Upper lobe of left lung (tissue), 4 donors: ENCODE data around the gene PDE11A.

Experiments
- CTCF ChIP-seq, 6 experiments: fragments of 450-650 bp in 4 of 6; fragments of 200-600 bp in 2 of 6; sonication (generic) in 2 of 6; IDR thresholded peaks; one replicate each; pipeline ENCODE4 v1.5.1; 2016 to 2019; ENCODE audit warnings: antibody characterized with exemption in 6 of 6
- POLR2A ChIP-seq, 4 donors: fragments of 450-650 bp; IDR thresholded peaks; one replicate each; pipeline ENCODE4 v1.5.1; 2016 to 2017; ENCODE audit warnings: antibody characterized with exemption in 4 of 4, mild to moderate bottlenecking in 2 of 4
- POLR2AphosphoS5 ChIP-seq, 2 donors: sonication (generic); formaldehyde crosslinking; IDR thresholded peaks; one replicate each; pipeline ENCODE4 v1.5.1; 2017; ENCODE audit warnings: antibody characterized with exemption in 2 of 2

GRCh38 chr2:177826897-177827296 lies 245.7 kb downstream of the PDE11A start:
- TF ChIP-seq CTCF (IDR thresholded peaks at IDR 0.05) (no peak), POLR2A (IDR thresholded peaks at IDR 0.05) (no peak), POLR2AphosphoS5 (IDR thresholded peaks at IDR 0.05) (no peak)
